ENCODE measurements around the gene ARFGAP3. TPM values are rescaled to one million over a fixed set of nuclear protein-coding genes. Genes with fewer than 3 reads are reported as not detected.

ARFGAP3 gene
- total RNA-seq, 2 donors from 2014 or later = 20.5 to 36.9 TPM

- H3K36me3 ChIP-seq (ENCODE audit: control insufficient read depth, insufficient read depth, low read length) = no peaks in the 10 kb centered on the region
- H3K4me3 ChIP-seq (ENCODE audit: low read length) = no peak overlapping the region
- H3K36me3 Mint-ChIP-seq (ENCODE audit: low read depth) = no peaks in the 10 kb centered on the region
- H3K27me3 ChIP-seq (ENCODE audit: control insufficient read depth, insufficient read depth, low read length, poor library complexity, severe bottlenecking) = no peaks in the 10 kb centered on the region
- no peak overlapping the region for H3K9ac ChIP-seq (ENCODE audit: extremely low read depth, low read length, poor library complexity, severe bottlenecking)
- no peak for DNase-seq
- no peak overlapping the region for H3K27ac Mint-ChIP-seq
- WGBS, 2 experiments (ENCODE audit: insufficient coverage in 1 of 2, insufficient read length in 1 of 2) = 92% methylated on average over 8 to 15 of the region's 15 CpGs
- H3K27me3 Mint-ChIP-seq (ENCODE audit: insufficient read depth) = no peaks in the 10 kb centered on the region
- TF ChIP-seq CTCF (conservative IDR thresholded peaks at IDR 0.05) = no peak
- H3K9me3 Mint-ChIP-seq = no peaks in the 10 kb centered on the region
- peaks cover 8% of the 10 kb centered on the region for H3K4me1 Mint-ChIP-seq
- H3K9me3 ChIP-seq (ENCODE audit: control insufficient read depth, low read length) = no peaks in the 10 kb centered on the region
- H3K4me1 ChIP-seq (ENCODE audit: control insufficient read depth, insufficient read depth, low read length) = peaks cover 4% of the 10 kb centered on the region
- no peak overlapping the region for H3K27ac ChIP-seq (ENCODE audit: low read depth, low read length)
- H3K4me3 Mint-ChIP-seq = no peak overlapping the region
Measured at GRCh38 chr22:42770941-42771647, 86.0 kb downstream of the ARFGAP3 start.

GRCh38 chr22:42770448-42770726 is 86.7 kb downstream of the ARFGAP3 start:
- H3K9me3 Mint-ChIP-seq = no peaks in the 10 kb centered on the region
- H3K36me3 ChIP-seq (ENCODE audit: control insufficient read depth, insufficient read depth, low read length) = no peaks in the 10 kb centered on the region
- no peak overlapping the region for H3K27ac Mint-ChIP-seq
- no peak for DNase-seq
- no peaks in the 10 kb centered on the region for H3K36me3 Mint-ChIP-seq (ENCODE audit: low read depth)
- TF ChIP-seq CTCF (conservative IDR thresholded peaks at IDR 0.05) = no peak
- H3K4me3 ChIP-seq (ENCODE audit: low read length) = no peak overlapping the region
- no peaks in the 10 kb centered on the region for H3K9me3 ChIP-seq (ENCODE audit: control insufficient read depth, low read length)
- peaks cover 8% of the 10 kb centered on the region for H3K4me1 Mint-ChIP-seq
- no peaks in the 10 kb centered on the region for H3K27me3 Mint-ChIP-seq (ENCODE audit: insufficient read depth)
- 82 to 87% methylated on average over 4 of the region's 4 CpGs for WGBS, 2 experiments (ENCODE audit: insufficient coverage in 1 of 2, insufficient read length in 1 of 2)
- H3K27me3 ChIP-seq (ENCODE audit: control insufficient read depth, insufficient read depth, low read length, poor library complexity, severe bottlenecking) = no peaks in the 10 kb centered on the region
- no peak overlapping the region for H3K4me3 Mint-ChIP-seq
- no peak overlapping the region for H3K27ac ChIP-seq (ENCODE audit: low read depth, low read length)
- no peak overlapping the region for H3K9ac ChIP-seq (ENCODE audit: extremely low read depth, low read length, poor library complexity, severe bottlenecking)
- peaks cover 4% of the 10 kb centered on the region for H3K4me1 ChIP-seq (ENCODE audit: control insufficient read depth, insufficient read depth, low read length)

DNA sequence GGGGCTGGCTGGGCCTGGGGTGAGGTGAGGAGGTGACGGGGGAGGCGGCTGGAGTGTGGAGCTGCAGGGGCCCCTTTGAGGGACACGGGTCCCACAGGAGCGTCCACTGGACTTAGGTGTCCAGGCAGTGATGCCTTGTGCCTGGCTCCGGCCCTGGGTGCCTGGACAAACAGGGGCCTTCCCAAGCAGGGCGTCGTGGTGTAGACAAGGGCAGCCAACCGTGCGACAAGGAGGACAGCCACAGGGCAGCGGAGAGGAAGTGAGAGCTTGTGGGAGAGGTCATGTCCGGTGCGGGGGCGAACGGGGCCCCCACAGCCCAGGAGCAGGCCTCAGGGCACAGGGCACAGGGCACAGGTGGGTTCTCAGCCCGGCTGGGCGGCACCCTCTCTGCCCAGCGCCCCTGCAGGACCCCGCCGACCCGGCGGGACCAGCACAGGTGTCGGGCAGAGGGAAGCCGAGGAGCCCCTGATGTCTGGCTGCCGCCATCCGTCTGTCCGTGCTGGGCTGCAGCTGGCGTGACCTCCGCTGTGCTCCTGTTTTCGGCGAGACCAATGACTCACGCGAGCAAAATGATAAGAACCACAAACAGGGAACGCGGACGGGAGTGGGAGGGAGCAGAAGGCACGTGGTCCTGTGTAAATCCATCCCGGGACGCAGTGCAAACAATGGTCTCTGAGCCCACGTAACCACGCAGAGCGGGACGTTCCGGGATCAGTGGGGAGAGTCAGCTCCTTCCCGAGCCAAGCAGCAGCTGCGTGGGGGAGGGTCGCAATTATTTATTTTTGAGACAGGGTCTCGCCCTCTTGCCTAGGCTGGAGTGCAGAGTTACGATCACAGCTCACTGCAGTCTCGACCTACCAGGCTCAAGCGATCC is 87.3 kb downstream of the ARFGAP3 start:
- Mint-ChIP-seq H3K36me3 (ENCODE audit: low read depth) (no peaks in the 10 kb centered on the region), H3K27ac (no peak overlapping the region), H3K4me1 (peaks cover 8% of the 10 kb centered on the region), H3K4me3 (no peak overlapping the region), H3K9me3 (no peaks in the 10 kb centered on the region), H3K27me3 (ENCODE audit: insufficient read depth) (no peaks in the 10 kb centered on the region)
- Histone ChIP-seq H3K36me3 (ENCODE audit: control insufficient read depth, insufficient read depth, low read length) (no peaks in the 10 kb centered on the region), H3K27me3 (ENCODE audit: control insufficient read depth, insufficient read depth, low read length, poor library complexity, severe bottlenecking) (no peaks in the 10 kb centered on the region), H3K9ac (ENCODE audit: extremely low read depth, low read length, poor library complexity, severe bottlenecking) (no peak overlapping the region), H3K4me1 (ENCODE audit: control insufficient read depth, insufficient read depth, low read length) (peaks cover 4% of the 10 kb centered on the region), H3K4me3 (ENCODE audit: low read length) (no peak overlapping the region), H3K9me3 (ENCODE audit: control insufficient read depth, low read length) (no peaks in the 10 kb centered on the region), H3K27ac (ENCODE audit: low read depth, low read length) (no peak overlapping the region)
- no peak for TF ChIP-seq CTCF (conservative IDR thresholded peaks at IDR 0.05)
- WGBS, 2 experiments (ENCODE audit: insufficient coverage in 1 of 2, insufficient read length in 1 of 2) = 85 to 88% methylated on average over 32 to 50 of the region's 50 CpGs
- no peak for DNase-seq

Measured in endodermal cell (in vitro differentiated cells).